HEK293 (cell line): ENCODE data around the gene TIGD4.

Source experiments
- CTCF ChIA-PET: fragments of 350-600 bp; formaldehyde crosslinking; extraction: SDS; loops from one replicate; lab custom pipeline; 2021; ENCODE audit warnings: antibody characterized with exemption; lab: Yijun Ruan, JAX
- POLR2A ChIA-PET: fragments of 300-600 bp; formaldehyde crosslinking; extraction: SDS; loops from one replicate; lab custom pipeline; 2020; ENCODE audit warnings: antibody characterized with exemption, inconsistent platforms; lab: Yijun Ruan, JAX
- H3K27ac ChIP-seq: fragments of 200-500 bp; sonication (Bioruptor generic); 2 replicates; pipeline ENCODE4 v1.5.1; 2014; ENCODE audit warnings: low read depth, low read length, control low read depth, inconsistent platforms; ENCODE audit errors: extremely low read depth
- H3K36me3 ChIP-seq, 2 experiments: fragments of 200-500 bp in 1 of 2; sonication (Bioruptor generic) in 1 of 2; 1 replicate in 1 of 2; 2 replicates in 1 of 2; pipeline ENCODE4 v1.5.1; 2014 to 2017; ENCODE audit warnings: inconsistent platforms in 2 of 2, low read length in 2 of 2; ENCODE audit not compliant: control insufficient read depth in 2 of 2, insufficient read depth in 1 of 2
- H3K4me1 ChIP-seq: fragments of 200-500 bp; sonication (Bioruptor generic); 2 replicates; pipeline ENCODE4 v1.5.1; 2014; ENCODE audit warnings: mild to moderate bottlenecking, low read length, inconsistent platforms; ENCODE audit not compliant: control insufficient read depth, insufficient read depth
- H3K4me3 ChIP-seq: 2 replicates; pipeline ENCODE4 v1.5.1; 2011; ENCODE audit warnings: low read depth, mild to moderate bottlenecking, control low read depth, low read length, moderate library complexity
- H3K9me3 ChIP-seq: fragments of 200-500 bp; sonication (Bioruptor generic); 2 replicates; pipeline ENCODE4 v1.5.1; 2014; ENCODE audit warnings: low read depth, low read length, inconsistent platforms; ENCODE audit not compliant: control insufficient read depth, insufficient read depth
- BCL11A ChIP-seq: fragments of 450-650 bp; formaldehyde crosslinking; IDR thresholded peaks from 2 replicates; pipeline ENCODE4 v1.5.1; 2016; ENCODE audit warnings: low read depth, missing biosample characterization, missing genetic modification characterization
- EGR2 ChIP-seq: fragments of 450-650 bp; formaldehyde crosslinking; IDR thresholded peaks from 2 replicates; pipeline ENCODE4 v1.5.1; 2016; ENCODE audit warnings: low read depth, missing biosample characterization, missing genetic modification characterization
- GLIS2 ChIP-seq: fragments of 450-650 bp; formaldehyde crosslinking; IDR thresholded peaks from 2 replicates; pipeline ENCODE4 v1.5.1; 2016; ENCODE audit warnings: missing biosample characterization, missing genetic modification characterization
- IKZF3 ChIP-seq: fragments of 450-650 bp; IDR thresholded peaks from 2 replicates; pipeline ENCODE4 v1.5.0; 2018; ENCODE audit warnings: missing biosample characterization, mild to moderate bottlenecking, missing genetic modification characterization, moderate library complexity
- KLF8 ChIP-seq: fragments of 450-650 bp; formaldehyde crosslinking; IDR thresholded peaks from 2 replicates; pipeline ENCODE4 v1.5.1; 2016; ENCODE audit warnings: missing biosample characterization, missing genetic modification characterization
- MZF1 ChIP-seq: fragments of 450-650 bp; formaldehyde crosslinking; IDR thresholded peaks from 2 replicates; pipeline ENCODE4 v1.5.1; 2017; ENCODE audit warnings: missing biosample characterization, missing genetic modification characterization, borderline replicate concordance
- SP7 ChIP-seq: fragments of 450-650 bp; formaldehyde crosslinking; IDR thresholded peaks from 2 replicates; pipeline ENCODE4 v1.5.1; 2016; ENCODE audit warnings: missing biosample characterization, missing genetic modification characterization
- YY1 ChIP-seq: fragments of 450-650 bp; formaldehyde crosslinking; IDR thresholded peaks from 2 replicates; pipeline ENCODE4 v1.5.1; 2018; ENCODE audit warnings: missing biosample characterization, missing genetic modification characterization
- ZBTB21 ChIP-seq: fragments of 450-650 bp; formaldehyde crosslinking; IDR thresholded peaks from 2 replicates; pipeline ENCODE4 v1.5.1; 2017; ENCODE audit warnings: missing biosample characterization, missing genetic modification characterization
- ZNF19 ChIP-seq: fragments of 450-650 bp; formaldehyde crosslinking; IDR thresholded peaks from 2 replicates; pipeline ENCODE4; 2016; ENCODE audit warnings: missing biosample characterization, missing genetic modification characterization, low read depth
- ZNF366 ChIP-seq: fragments of 450-650 bp; formaldehyde crosslinking; conservative IDR thresholded peaks from 2 replicates; pipeline ENCODE4 v1.5.1; 2016; ENCODE audit warnings: missing biosample characterization, missing genetic modification characterization
- ZNF391 ChIP-seq: fragments of 450-650 bp; formaldehyde crosslinking; IDR thresholded peaks from 2 replicates; pipeline ENCODE4 v1.5.1; 2016; ENCODE audit warnings: low read depth, missing biosample characterization, missing genetic modification characterization, borderline replicate concordance
- ZNF510 ChIP-seq: fragments of 450-650 bp; formaldehyde crosslinking; IDR thresholded peaks from 2 replicates; pipeline ENCODE4 v1.5.1; 2018; ENCODE audit warnings: mild to moderate bottlenecking, missing genetic modification characterization, missing biosample characterization; ENCODE audit not compliant: insufficient replicate concordance
- ZNF548 ChIP-seq: fragments of 450-650 bp; formaldehyde crosslinking; IDR thresholded peaks from 2 replicates; pipeline ENCODE4 v1.5.1; 2016; ENCODE audit warnings: missing biosample characterization, missing genetic modification characterization
- ZNF629 ChIP-seq: fragments of 450-650 bp; formaldehyde crosslinking; IDR thresholded peaks from 2 replicates; pipeline ENCODE4 v1.5.1; 2017; ENCODE audit warnings: missing biosample characterization, missing genetic modification characterization
- ZNF776 ChIP-seq: fragments of 450-650 bp; formaldehyde crosslinking; IDR thresholded peaks from 2 replicates; pipeline ENCODE4 v1.5.0; 2017; ENCODE audit warnings: missing biosample characterization, missing genetic modification characterization, borderline replicate concordance
- TF ChIP-seq, protein P1 (sequence below): fragments of 450-650 bp; formaldehyde crosslinking; IDR thresholded peaks from 2 replicates; pipeline ENCODE4 v1.5.1; 2016; ENCODE audit warnings: missing biosample characterization, missing genetic modification characterization
- TF ChIP-seq, protein P2 (sequence below): fragments of 450-650 bp; formaldehyde crosslinking; IDR thresholded peaks from 2 replicates; pipeline ENCODE4 v1.5.1; 2017; ENCODE audit warnings: missing biosample characterization, missing genetic modification characterization
- TF ChIP-seq, protein P3 (sequence below): fragments of 450-650 bp; formaldehyde crosslinking; IDR thresholded peaks from 2 replicates; pipeline ENCODE4 v1.5.1; 2016; ENCODE audit warnings: missing biosample characterization, missing genetic modification characterization
- TF ChIP-seq, protein P4 (sequence below): fragments of 450-650 bp; formaldehyde crosslinking; optimal IDR thresholded peaks from 2 replicates; pipeline ENCODE3; 2016; ENCODE audit warnings: missing biosample characterization, mild to moderate bottlenecking, missing genetic modification characterization
- TF ChIP-seq, protein P5 (sequence below): fragments of 450-650 bp; formaldehyde crosslinking; IDR thresholded peaks from 2 replicates; pipeline ENCODE4 v1.5.1; 2016; ENCODE audit warnings: missing biosample characterization, missing genetic modification characterization, low read depth

Gene TIGD4

DNA sequence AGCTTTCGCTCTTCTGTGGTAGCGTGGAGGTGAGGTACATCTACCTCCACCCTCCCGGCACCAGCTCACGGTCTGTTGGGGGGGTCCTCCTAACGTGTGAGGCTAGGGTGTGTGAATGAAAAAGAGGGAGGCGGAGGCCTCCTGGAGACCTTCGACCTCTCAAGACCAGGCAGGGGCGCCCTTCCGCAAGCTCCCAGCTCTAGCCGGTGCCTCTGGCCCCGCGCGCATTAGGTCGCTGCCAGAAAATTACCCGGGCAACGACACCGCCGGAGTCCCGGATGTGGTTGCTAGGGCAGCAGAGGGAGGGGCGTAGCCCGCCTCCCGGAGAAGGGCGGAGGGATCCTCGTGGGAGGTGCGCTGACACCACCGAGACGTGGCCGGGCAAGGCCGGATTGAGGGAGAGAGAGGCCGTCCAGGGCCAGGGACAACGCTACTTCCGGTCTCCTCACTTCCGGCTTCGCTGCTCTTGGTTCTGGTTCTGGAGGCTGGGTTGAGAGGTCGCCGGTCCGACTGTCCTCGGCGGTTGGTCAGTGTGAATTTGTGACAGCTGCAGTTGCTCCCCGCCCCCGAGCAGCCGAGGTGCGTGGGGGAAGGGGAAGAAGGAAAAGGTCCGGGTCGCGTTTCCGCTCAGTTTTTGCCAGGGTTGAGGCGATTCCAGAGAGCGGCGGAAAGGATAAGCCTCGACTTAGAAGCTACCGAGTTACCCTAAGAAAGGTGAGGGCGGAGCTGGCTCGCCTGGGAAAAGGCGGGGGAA is at the start of gene TIGD4, which contains the start of gene ARFIP1 (continued):
- TF ChIP-seq, protein P1, sequence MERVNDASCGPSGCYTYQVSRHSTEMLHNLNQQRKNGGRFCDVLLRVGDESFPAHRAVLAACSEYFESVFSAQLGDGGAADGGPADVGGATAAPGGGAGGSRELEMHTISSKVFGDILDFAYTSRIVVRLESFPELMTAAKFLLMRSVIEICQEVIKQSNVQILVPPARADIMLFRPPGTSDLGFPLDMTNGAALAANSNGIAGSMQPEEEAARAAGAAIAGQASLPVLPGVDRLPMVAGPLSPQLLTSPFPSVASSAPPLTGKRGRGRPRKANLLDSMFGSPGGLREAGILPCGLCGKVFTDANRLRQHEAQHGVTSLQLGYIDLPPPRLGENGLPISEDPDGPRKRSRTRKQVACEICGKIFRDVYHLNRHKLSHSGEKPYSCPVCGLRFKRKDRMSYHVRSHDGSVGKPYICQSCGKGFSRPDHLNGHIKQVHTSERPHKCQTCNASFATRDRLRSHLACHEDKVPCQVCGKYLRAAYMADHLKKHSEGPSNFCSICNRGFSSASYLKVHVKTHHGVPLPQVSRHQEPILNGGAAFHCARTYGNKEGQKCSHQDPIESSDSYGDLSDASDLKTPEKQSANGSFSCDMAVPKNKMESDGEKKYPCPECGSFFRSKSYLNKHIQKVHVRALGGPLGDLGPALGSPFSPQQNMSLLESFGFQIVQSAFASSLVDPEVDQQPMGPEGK (tag by site-specific recombination): peak; percentile 84
- TF ChIP-seq BCL11A (peak; percentile 88), ZBTB21 (peak; percentile 65), SP7 (tag by site-specific recombination) (peak; percentile 58), IKZF3 (tag by site-specific recombination) (0 out of 2 replicates have a peak, but pooled peaks have one; percentile 13), EGR2 (tag by site-specific recombination) (peak; percentile 26; the same call in 1 of the 2 replicates), ZNF629 (tag by site-specific recombination) (peak; percentile 78), MZF1 (tag by site-specific recombination) (no peak), ZNF366 (tag by site-specific recombination) (no peak; the same call in 1 of the 2 replicates), ZNF19 (tag by site-specific recombination) (no peak), GLIS2 (tag by site-specific recombination) (peak; percentile 82)
- TF ChIP-seq, protein P2, sequence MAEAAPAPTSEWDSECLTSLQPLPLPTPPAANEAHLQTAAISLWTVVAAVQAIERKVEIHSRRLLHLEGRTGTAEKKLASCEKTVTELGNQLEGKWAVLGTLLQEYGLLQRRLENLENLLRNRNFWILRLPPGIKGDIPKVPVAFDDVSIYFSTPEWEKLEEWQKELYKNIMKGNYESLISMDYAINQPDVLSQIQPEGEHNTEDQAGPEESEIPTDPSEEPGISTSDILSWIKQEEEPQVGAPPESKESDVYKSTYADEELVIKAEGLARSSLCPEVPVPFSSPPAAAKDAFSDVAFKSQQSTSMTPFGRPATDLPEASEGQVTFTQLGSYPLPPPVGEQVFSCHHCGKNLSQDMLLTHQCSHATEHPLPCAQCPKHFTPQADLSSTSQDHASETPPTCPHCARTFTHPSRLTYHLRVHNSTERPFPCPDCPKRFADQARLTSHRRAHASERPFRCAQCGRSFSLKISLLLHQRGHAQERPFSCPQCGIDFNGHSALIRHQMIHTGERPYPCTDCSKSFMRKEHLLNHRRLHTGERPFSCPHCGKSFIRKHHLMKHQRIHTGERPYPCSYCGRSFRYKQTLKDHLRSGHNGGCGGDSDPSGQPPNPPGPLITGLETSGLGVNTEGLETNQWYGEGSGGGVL (tag by site-specific recombination): peak; percentile 30; the same call in 1 of the 2 replicates
- TF ChIP-seq, all 188 proteins: peak for 42

DNA sequence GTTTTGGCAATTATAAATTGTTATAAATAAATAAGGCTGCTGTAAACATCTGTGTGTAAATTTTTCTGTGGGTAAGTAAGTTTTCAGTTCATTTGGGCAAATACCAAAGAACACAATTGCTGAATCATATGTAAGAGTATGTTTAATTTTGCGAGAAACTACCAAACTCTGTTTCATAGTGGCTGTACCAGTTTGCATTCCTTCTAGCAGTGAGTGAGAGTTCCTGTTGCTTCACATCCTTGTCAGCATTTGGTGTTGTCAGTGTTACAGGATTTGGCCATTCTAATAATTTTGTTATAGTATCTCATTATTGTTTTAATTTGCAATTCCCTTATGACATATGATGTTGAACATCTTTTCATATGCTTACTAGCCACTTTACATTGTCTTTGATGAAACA is 48.6 kb upstream of the TIGD4 start:
- H3K36me3 ChIP-seq: peaks cover 0 to 4% of the 10 kb centered on the region in 2 experiments; a peak in 1 of 3 replicates
- POLR2A ChIA-PET: no interaction called here
- CTCF ChIA-PET: no interaction called here
- H3K9me3 ChIP-seq: no peaks in the 10 kb centered on the region
- no peak for TF ChIP-seq ZNF776 (tag by site-specific recombination)
- TF ChIP-seq EGR2 (tag by site-specific recombination): no peak
- TF ChIP-seq YY1: no peak
- no peak for TF ChIP-seq ZNF510 (tag by site-specific recombination)
- TF ChIP-seq ZNF548: no peak
- TF ChIP-seq, protein P3, sequence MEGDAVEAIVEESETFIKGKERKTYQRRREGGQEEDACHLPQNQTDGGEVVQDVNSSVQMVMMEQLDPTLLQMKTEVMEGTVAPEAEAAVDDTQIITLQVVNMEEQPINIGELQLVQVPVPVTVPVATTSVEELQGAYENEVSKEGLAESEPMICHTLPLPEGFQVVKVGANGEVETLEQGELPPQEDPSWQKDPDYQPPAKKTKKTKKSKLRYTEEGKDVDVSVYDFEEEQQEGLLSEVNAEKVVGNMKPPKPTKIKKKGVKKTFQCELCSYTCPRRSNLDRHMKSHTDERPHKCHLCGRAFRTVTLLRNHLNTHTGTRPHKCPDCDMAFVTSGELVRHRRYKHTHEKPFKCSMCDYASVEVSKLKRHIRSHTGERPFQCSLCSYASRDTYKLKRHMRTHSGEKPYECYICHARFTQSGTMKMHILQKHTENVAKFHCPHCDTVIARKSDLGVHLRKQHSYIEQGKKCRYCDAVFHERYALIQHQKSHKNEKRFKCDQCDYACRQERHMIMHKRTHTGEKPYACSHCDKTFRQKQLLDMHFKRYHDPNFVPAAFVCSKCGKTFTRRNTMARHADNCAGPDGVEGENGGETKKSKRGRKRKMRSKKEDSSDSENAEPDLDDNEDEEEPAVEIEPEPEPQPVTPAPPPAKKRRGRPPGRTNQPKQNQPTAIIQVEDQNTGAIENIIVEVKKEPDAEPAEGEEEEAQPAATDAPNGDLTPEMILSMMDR (tag by site-specific recombination): no peak
- TF ChIP-seq, all 188 proteins: peak for 0
- Histone ChIP-seq H3K4me1 (no peaks in the 10 kb centered on the region), H3K4me3 (no peak overlapping the region), H3K27ac (no peak overlapping the region)

DNA sequence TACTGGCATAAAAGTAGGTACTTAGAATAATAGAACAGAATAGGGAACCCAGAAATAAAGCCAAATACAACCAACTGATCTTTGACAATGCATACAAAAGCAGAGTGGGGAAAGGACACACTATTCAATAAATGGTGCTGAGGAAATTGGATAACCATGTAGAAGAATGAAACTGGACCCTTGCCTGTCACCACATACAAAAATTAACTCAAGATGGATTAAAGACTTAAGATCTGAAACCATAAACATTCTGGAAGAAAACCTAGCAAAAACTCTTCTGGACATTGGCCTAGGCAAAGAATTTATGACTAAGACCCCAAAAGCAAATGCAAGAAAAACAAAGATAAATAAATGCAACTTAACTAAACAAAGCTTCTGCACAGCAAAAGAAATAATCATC is 45.8 kb upstream of the TIGD4 start:
- CTCF ChIA-PET: no interaction called here
- POLR2A ChIA-PET: no interaction called here
- no peak overlapping the region for H3K27ac ChIP-seq
- TF ChIP-seq IKZF3 (tag by site-specific recombination) (no peak), ZNF391 (tag by site-specific recombination) (no peak), KLF8 (tag by site-specific recombination) (no peak)
- TF ChIP-seq, protein P4, sequence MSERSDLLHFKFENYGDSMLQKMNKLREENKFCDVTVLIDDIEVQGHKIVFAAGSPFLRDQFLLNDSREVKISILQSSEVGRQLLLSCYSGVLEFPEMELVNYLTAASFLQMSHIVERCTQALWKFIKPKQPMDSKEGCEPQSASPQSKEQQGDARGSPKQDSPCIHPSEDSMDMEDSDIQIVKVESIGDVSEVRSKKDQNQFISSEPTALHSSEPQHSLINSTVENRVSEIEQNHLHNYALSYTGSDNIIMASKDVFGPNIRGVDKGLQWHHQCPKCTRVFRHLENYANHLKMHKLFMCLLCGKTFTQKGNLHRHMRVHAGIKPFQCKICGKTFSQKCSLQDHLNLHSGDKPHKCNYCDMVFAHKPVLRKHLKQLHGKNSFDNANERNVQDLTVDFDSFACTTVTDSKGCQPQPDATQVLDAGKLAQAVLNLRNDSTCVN (tag by site-specific recombination): no peak
- TF ChIP-seq, protein P5, sequence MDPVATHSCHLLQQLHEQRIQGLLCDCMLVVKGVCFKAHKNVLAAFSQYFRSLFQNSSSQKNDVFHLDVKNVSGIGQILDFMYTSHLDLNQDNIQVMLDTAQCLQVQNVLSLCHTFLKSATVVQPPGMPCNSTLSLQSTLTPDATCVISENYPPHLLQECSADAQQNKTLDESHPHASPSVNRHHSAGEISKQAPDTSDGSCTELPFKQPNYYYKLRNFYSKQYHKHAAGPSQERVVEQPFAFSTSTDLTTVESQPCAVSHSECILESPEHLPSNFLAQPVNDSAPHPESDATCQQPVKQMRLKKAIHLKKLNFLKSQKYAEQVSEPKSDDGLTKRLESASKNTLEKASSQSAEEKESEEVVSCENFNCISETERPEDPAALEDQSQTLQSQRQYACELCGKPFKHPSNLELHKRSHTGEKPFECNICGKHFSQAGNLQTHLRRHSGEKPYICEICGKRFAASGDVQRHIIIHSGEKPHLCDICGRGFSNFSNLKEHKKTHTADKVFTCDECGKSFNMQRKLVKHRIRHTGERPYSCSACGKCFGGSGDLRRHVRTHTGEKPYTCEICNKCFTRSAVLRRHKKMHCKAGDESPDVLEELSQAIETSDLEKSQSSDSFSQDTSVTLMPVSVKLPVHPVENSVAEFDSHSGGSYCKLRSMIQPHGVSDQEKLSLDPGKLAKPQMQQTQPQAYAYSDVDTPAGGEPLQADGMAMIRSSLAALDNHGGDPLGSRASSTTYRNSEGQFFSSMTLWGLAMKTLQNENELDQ (tag by site-specific recombination): no peak
- no peaks in the 10 kb centered on the region for H3K36me3 ChIP-seq
- no peaks in the 10 kb centered on the region for H3K9me3 ChIP-seq
- H3K4me3 ChIP-seq: no peak overlapping the region
- no peaks in the 10 kb centered on the region for H3K4me1 ChIP-seq
